IPS-20b (cell line): ENCODE results near the gene TBC1D20.
"Not testable (repeated sequence)": the region's sequence is repeated elsewhere in the genome, so short reads cannot be mapped to it uniquely, and the experiment has no call there.

Source experiments
- H3K27ac ChIP-seq: one replicate; pipeline ENCODE4 v1.5.1; 2013; ENCODE audit warnings: low read length
- H3K27me3 ChIP-seq: 2 replicates; pipeline ENCODE4 v1.6.1; 2013; ENCODE audit warnings: mild to moderate bottlenecking, low read length, inconsistent platforms; ENCODE audit not compliant: insufficient read depth
- H3K36me3 ChIP-seq: 2 replicates; pipeline ENCODE4 v1.6.1; 2013; ENCODE audit warnings: low read depth, mild to moderate bottlenecking, inconsistent platforms, low read length, moderate library complexity; ENCODE audit not compliant: insufficient read depth
- H3K4me1 ChIP-seq: 2 replicates; pipeline ENCODE4 v1.6.1; 2013; ENCODE audit warnings: mild to moderate bottlenecking, control low read depth, inconsistent platforms, low read length, moderate library complexity; ENCODE audit not compliant: insufficient read depth
- H3K4me3 ChIP-seq: 2 replicates; pipeline ENCODE4 v1.5.1; 2013; ENCODE audit warnings: mild to moderate bottlenecking, low read length, inconsistent platforms
- H3K9ac ChIP-seq: 2 replicates; pipeline ENCODE4 v1.6.1; 2013; ENCODE audit warnings: low read depth, mild to moderate bottlenecking, inconsistent platforms, low read length, moderate library complexity
- H3K9me3 ChIP-seq: 2 replicates; pipeline ENCODE4 v1.6.1; 2013; ENCODE audit warnings: mild to moderate bottlenecking, low read depth, low read length, inconsistent platforms; ENCODE audit not compliant: insufficient read depth

The TBC1D20 gene

DNA sequence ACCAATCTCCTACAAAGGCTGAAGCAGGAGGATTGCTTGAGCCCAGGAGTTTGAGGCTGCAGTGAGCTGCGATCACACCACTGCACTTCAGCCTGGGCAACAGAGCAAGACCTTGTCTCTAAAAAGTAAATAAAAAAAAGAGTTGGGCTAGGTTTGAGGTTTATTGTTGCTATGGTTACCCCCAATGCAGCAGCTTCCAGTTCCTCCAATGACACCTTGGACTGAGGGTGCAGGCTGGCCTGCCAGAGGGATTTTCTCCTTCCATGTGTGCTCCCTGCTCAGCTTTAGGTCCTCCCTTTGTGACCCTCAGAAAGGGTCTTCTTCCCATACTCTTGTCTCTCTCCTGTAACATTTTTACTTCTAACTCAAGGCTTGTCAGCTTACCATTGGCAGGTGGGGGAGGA, 10.6 kb upstream of the TBC1D20 start:
- peaks cover 22% of the 10 kb centered on the region for H3K36me3 ChIP-seq
- no peak overlapping the region for H3K9ac ChIP-seq
- no peak overlapping the region for H3K27ac ChIP-seq
- peaks cover 38% of the 10 kb centered on the region for H3K9me3 ChIP-seq
- no peaks in the 10 kb centered on the region for H3K27me3 ChIP-seq
- H3K4me1 ChIP-seq = no peaks in the 10 kb centered on the region
- no peak overlapping the region for H3K4me3 ChIP-seq

DNA sequence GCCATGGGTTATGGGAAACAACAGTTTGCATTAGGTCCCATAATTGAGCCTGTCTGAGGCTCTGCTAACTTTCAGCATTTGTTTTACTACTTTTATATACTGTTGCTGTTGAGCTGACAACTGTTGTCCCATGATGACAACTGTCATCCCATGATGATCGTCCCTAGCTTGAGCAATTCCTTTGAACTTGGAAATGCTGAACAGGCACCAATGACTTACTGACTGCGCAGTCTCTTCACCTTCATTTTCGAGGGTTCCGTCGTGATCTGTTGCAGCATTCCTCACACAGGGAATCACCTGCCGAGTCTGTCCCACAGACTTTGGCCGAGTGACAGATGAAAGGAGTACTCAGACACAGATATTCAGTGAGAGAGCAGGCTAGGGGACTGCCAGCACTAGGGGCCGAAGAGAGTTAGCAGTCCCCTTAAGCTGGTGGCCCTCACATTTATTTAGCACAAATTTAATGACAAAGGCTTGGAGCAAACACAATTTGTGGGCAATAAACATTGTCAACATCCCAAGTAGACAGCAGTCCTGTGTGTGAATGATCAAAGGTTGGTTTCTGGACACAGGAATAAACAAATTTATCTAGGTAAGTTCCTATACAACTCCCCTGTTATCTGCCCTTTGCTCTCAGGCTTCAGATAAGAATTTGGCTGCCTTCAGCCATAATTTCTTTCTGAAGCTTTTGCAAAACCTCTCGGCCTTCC, 10.0 kb upstream of the TBC1D20 start:
- Histone ChIP-seq H3K27ac (no peak overlapping the region), H3K9me3 (peaks cover 44% of the 10 kb centered on the region), H3K4me3 (no peak overlapping the region), H3K9ac (no peak overlapping the region), H3K36me3 (peaks cover 16% of the 10 kb centered on the region), H3K4me1 (no peaks in the 10 kb centered on the region), H3K27me3 (no peaks in the 10 kb centered on the region)

- H3K4me1 ChIP-seq = no peaks in the 10 kb centered on the region
- H3K36me3 ChIP-seq = peaks cover 8% of the 10 kb centered on the region; the same call in 1 of the 2 replicates
- H3K27ac ChIP-seq = no peak overlapping the region
- no peak overlapping the region for H3K9ac ChIP-seq
- H3K4me3 ChIP-seq = no peak overlapping the region
- H3K9me3 ChIP-seq = peaks cover 46% of the 10 kb centered on the region
- peaks cover 3% of the 10 kb centered on the region; the same call in 1 of the 2 replicates for H3K27me3 ChIP-seq
These were observed 7.6 kb upstream of the TBC1D20 start for GRCh38 chr20:469746-470490.

- peaks cover 39% of the 10 kb centered on the region for H3K9me3 ChIP-seq
These were observed 5.4 kb upstream of the TBC1D20 start for GRCh38 chr20:467755-468154.

DNA sequence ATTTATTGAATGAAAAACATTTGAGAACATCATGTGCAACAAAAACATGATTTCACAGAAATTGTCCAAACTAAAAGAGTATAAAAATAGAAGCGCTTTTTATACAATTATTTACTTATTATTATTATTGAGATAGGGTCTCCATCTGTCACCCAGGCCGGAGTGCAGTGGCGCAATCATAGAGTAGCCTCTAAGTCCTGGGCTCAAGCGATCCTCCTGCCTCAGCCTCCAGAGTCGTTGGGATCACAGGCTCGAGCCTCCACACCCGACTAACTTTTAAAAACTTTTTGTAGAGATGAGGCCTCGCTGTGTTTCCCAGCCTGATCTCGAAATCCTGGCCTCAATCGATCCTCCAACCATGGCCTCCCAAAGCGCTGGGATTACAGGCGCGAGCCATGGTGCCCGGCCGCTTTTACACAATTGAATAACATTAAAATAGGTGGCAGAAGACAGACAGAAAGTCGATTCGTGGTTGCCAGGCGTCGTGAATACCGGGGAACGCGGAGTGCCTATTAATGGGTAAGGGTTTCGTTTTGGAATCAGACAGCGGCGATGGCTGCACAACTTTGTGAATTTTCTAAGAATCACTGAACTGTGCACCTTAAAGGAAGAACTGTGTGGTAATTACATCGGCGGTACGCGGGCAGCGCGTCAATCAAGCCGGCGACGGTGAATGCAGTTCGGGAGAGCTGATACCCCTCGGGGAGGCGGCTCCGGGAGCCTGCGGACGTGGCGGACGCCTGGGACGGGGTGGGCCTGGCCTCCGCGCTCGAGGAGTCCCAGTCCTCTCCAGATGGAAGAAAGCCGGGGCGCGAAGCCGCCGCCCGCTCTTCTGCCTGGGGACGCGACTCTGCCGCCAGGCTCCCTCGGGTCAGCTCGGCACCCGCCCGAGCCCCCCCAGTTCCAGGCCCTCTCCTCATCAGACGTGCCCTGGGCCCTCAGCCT, 807 bp downstream of the TBC1D20 start:
- Histone ChIP-seq H3K36me3 (no peaks in the 10 kb centered on the region), H3K4me3 (peak overlapping the region; percentile 91), H3K27ac (no peak overlapping the region), H3K27me3 (peaks cover 35% of the 10 kb centered on the region), H3K9ac (peak overlapping the region; percentile 78; the same call in 1 of the 2 replicates), H3K9me3 (no peaks in the 10 kb centered on the region), H3K4me1 (peaks cover 3% of the 10 kb centered on the region; the same call in 1 of the 2 replicates)

More at GRCh38 chr20:467755-468154, 5.4 kb upstream of the TBC1D20 start:
- peaks cover 3% of the 10 kb centered on the region; the same call in 1 of the 2 replicates for H3K4me1 ChIP-seq
- H3K4me3 ChIP-seq = no peak overlapping the region
- H3K27ac ChIP-seq = no peak overlapping the region
- H3K36me3 ChIP-seq = no peaks in the 10 kb centered on the region
- H3K27me3 ChIP-seq = peaks cover 25% of the 10 kb centered on the region
- no peak overlapping the region for H3K9ac ChIP-seq

- H3K27me3 ChIP-seq = peaks cover 35% of the 10 kb centered on the region
- H3K4me1 ChIP-seq = peaks cover 3% of the 10 kb centered on the region; the same call in 1 of the 2 replicates
- no peaks in the 10 kb centered on the region for H3K36me3 ChIP-seq
- H3K27ac ChIP-seq = no peak overlapping the region
- H3K4me3 ChIP-seq = no peak overlapping the region
- no peak overlapping the region for H3K9ac ChIP-seq
- H3K9me3 ChIP-seq = no peaks in the 10 kb centered on the region
These were observed 1.6 kb downstream of the TBC1D20 start for GRCh38 chr20:460707-461106.

- peaks cover 35% of the 10 kb centered on the region for H3K27me3 ChIP-seq
- no peak overlapping the region for H3K27ac ChIP-seq
- no peak overlapping the region for H3K4me3 ChIP-seq
- H3K9me3 ChIP-seq = no peaks in the 10 kb centered on the region
- H3K36me3 ChIP-seq = no peaks in the 10 kb centered on the region
- H3K9ac ChIP-seq = no peak overlapping the region
- peaks cover 3% of the 10 kb centered on the region; the same call in 1 of the 2 replicates for H3K4me1 ChIP-seq
These were observed 2.2 kb downstream of the TBC1D20 start for GRCh38 chr20:460180-460579.

- H3K9me3 ChIP-seq = no peaks in the 10 kb centered on the region
- no peak overlapping the region for H3K4me3 ChIP-seq
- H3K27me3 ChIP-seq = peaks cover 21% of the 10 kb centered on the region
- H3K9ac ChIP-seq = no peak overlapping the region
- no peak overlapping the region for H3K27ac ChIP-seq
- peaks cover 3% of the 10 kb centered on the region; the same call in 1 of the 2 replicates for H3K4me1 ChIP-seq
- H3K36me3 ChIP-seq = no peaks in the 10 kb centered on the region
These were observed 3.6 kb downstream of the TBC1D20 start for GRCh38 chr20:458776-459175.

DNA sequence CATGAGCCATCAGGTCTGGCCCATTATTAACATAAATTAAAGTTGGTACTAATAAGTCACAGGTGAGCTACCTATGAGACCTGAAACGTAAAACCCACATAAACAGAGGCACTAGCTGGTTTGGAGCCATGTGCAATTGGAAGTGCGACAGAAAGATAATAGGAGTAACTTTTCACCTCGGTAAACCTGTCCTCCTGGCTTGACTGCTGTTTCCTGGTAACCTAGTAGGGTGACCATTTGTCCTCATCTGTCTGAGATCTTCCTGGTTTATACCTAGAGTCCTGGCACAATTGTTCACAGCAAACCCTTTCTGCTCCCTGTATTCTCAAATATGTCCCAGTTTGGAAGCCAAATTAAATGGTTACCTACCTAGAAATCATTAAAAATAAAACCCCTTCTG, 7.4 kb downstream of the TBC1D20 start:
- H3K27ac ChIP-seq = no peak overlapping the region
- H3K36me3 ChIP-seq = no peaks in the 10 kb centered on the region
- no peak overlapping the region for H3K4me3 ChIP-seq
- H3K9me3 ChIP-seq = no peaks in the 10 kb centered on the region
- H3K27me3 ChIP-seq = no peaks in the 10 kb centered on the region
- H3K9ac ChIP-seq = no peak overlapping the region
- no peaks in the 10 kb centered on the region for H3K4me1 ChIP-seq

- H3K27ac ChIP-seq, H3K4me3 ChIP-seq, H3K27me3 ChIP-seq, H3K4me1 ChIP-seq, H3K9ac ChIP-seq, H3K36me3 ChIP-seq, H3K9me3 ChIP-seq: not testable (repeated sequence)
These were observed 10.3 kb downstream of the TBC1D20 start for GRCh38 chr20:452021-452420.

- Histone ChIP-seq H3K27ac (no peak overlapping the region), H3K4me3 (no peak overlapping the region), H3K27me3 (no peaks in the 10 kb centered on the region), H3K9me3 (no peaks in the 10 kb centered on the region), H3K36me3 (peaks cover 53% of the 10 kb centered on the region), H3K9ac (no peak overlapping the region), H3K4me1 (no peaks in the 10 kb centered on the region)
These were observed 16.6 kb downstream of the TBC1D20 start for GRCh38 chr20:445514-446336.
